Tibial nerve (tissue), 3 donors: Measurements from ENCODE around the gene IGF2.

Source experiments
- POLR2A ChIP-seq, 2 donors: fragments of 450-650 bp; IDR thresholded peaks; one replicate each; pipeline ENCODE4 v1.6.1; 2017; ENCODE audit warnings: antibody characterized with exemption in 2 of 2, mild to moderate bottlenecking in 2 of 2, moderate library complexity in 2 of 2
- TF ChIP-seq, protein P1 (sequence below), 5 experiments: fragments of 200-600 bp in 3 of 5; fragments of 450-650 bp in 2 of 5; sonication (generic) in 3 of 5; IDR thresholded peaks; one replicate each; pipeline ENCODE4 v1.5.1; 2016 to 2019; ENCODE audit warnings: antibody characterized with exemption in 5 of 5, mild to moderate bottlenecking in 3 of 5, moderate library complexity in 2 of 5

- TF ChIP-seq, protein P1, sequence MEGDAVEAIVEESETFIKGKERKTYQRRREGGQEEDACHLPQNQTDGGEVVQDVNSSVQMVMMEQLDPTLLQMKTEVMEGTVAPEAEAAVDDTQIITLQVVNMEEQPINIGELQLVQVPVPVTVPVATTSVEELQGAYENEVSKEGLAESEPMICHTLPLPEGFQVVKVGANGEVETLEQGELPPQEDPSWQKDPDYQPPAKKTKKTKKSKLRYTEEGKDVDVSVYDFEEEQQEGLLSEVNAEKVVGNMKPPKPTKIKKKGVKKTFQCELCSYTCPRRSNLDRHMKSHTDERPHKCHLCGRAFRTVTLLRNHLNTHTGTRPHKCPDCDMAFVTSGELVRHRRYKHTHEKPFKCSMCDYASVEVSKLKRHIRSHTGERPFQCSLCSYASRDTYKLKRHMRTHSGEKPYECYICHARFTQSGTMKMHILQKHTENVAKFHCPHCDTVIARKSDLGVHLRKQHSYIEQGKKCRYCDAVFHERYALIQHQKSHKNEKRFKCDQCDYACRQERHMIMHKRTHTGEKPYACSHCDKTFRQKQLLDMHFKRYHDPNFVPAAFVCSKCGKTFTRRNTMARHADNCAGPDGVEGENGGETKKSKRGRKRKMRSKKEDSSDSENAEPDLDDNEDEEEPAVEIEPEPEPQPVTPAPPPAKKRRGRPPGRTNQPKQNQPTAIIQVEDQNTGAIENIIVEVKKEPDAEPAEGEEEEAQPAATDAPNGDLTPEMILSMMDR (IDR thresholded peaks at IDR 0.05): no peak
- no peak for TF ChIP-seq POLR2A (IDR thresholded peaks at IDR 0.05)
Observed at GRCh38 chr11:2131371-2132236, 7.6 kb downstream of the IGF2 start.
